ENCODE data around the gene TMEM8B.
A peak's percentile ranks its signal among the peaks of the same experiment; 100 is the strongest.

The TMEM8B gene

DNA sequence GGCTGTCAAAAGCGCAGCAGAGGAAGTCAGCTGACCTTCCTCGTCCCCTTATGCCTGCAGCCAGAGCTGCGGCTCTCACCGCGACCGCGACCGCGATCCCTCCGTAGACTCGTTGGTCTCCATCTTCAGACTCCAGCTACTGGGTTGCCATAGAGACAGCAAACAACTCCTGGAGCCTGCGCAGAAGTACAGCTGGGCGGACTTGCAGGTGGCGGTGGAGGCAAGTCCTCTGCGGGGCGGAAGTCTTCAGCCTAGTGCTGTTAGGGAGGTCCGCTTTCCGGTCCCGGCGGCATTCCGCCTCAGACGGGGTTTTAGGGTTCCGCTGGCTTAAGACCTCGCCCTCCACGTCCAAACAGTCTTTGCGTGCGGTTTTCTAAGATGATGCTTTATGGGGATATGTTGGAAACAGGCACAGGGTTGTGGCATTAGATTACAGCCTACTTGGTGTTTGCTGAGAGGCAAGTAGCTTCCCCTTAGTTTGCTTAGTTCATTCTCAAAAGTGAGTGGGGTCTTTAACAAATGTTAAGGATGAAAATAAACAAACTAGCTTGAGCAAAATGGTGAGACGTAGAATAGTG, 16.9 kb upstream of the TMEM8B start, which contains the start of gene SPAG8:
Gene SPAG8 (minus strand): TSS at position 238 of the 578 bp plus-strand sequence. CDS start 115 bp downstream, at position 123.
- DNase-seq = peak; percentile 97

- no peak for DNase-seq
Measured at GRCh38 chr9:35813434-35814105, 15.5 kb upstream of the TMEM8B start.

DNA sequence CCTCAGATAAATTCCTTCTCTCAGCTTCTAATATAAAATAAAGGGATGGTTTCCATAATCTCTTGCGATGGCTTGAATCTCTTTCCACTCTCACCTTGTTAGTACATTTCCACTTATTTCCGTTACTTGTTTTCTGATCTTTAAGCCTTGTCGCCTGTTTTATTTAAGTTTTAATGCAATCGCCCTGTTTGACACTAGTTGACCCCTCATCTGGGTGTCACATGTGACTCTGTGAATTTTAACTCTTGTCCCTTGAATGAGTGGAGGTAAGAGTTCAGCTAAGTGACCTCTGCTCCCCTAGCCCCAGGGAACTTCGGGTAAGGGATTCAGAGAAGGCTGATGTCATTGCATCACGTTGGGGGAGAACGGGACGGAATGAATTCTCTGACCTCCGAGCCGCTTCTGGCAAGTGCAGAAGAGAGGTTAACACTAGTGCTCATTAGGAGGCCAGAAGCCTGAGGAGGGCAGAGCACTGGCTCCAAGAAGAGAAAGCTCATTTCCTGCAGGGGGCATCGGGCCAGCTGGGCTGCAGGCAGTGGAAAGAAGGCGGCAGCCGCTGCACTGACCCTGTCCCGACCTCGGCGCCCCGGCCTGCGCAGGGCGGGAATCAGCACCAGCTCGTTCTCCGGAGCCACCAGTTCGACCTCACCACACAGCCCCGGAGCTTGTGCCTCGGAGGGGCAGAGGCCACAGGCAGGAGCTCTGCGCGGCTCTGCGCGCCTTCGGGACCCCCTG, 14.8 kb upstream of the TMEM8B start:
- DNase-seq = peak; percentile 61

DNA sequence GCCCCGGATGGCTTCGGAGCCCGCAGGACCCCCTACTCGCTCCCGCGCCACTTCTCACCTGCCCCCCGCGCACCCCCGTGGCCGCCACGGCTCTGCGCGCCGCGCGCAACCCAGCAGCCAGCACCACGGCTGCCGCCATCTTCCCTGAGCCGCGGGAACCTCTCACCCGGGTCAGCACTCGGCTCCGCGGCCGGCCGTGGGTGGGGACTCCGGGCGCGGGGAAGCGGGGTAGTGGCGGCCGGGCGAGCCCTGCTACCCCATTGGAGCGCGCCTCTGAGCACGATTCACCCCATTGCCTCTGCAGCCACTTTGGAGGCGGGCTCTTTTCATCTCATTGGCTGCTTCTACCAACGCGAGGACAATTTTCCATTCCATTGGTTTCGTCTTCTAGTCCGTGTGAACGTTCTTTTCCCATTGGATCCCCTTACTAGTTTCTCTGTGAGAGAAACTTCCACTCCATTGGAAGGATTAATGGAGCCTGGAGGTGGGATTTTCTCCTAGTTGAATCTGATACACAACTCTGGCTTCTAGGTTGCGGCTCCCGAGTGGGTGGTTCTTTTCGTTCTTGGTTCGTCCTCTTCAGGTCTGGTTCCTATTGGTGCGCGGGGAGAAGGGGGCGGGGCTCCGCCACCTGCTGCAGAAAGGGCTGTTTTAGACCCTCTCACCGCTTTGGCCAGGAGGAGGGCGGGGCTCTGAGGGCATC, 14.0 kb upstream of the TMEM8B start, which contains the start of gene HINT2:
Gene HINT2 (minus strand): TSS at position 202 of the 703 bp plus-strand sequence. CDS start 63 bp downstream, at position 139.
- DNase-seq = peak; percentile 98

DNA sequence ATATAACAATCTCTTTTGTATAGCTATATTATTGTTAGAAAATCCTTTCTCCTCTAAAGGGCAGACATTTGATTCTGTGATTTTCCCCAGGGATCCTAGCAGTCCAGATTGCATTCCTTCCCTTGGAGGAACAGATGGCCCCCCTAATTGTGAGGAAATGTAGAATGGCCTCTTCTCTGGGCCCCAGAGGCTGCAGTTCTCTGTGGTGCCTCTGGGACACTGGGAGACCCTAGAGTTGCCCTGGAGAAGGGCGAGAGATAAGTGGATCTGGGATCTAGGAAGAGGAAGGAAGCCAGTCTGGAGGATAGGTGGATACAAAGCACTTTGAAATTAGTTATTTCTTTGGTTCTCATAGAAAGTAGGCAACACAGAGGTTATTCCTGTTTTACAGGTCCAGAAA, 12.3 kb upstream of the TMEM8B start:
- no peak for DNase-seq

DNA sequence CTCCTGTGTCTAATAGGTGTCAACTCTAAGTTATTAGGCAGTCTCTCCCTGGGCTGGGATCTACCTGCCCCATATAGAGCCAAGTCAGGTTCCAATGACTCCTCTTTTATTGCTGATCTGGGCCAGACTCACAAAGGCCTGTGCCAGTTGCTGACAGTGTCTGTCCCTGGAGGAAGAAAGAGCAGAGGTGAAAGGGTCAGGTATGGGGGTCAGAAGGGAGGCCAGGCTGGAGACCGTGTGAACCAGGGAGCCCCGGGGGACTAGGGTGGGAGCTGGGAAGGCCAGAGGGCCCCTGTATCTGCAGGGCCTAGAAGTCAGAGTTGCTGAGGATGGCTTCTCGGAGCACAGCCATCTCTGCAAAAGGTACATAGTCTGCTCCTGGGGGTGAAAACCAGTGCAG, 10.7 kb upstream of the TMEM8B start:
- DNase-seq = no peak

DNA sequence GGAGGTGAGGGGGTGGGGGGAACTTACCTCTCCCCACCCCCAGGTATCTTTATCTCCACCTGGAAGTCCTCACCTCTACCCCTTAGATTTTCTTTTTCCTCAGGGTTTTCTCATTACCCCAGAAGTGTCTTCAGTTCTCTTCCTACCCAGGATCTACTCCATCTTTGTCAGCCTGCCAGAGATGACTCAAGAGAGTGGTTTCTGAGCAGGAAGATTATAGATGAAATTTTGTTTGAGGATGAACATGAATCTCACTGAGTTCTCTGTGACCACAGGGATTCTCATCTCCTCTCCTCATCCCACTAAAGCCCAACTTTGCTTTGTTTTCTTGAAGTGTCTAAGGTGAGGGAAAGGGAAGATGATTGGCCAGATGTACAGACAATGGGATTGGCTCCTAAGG, 9.0 kb upstream of the TMEM8B start:
- no peak for DNase-seq

DNA sequence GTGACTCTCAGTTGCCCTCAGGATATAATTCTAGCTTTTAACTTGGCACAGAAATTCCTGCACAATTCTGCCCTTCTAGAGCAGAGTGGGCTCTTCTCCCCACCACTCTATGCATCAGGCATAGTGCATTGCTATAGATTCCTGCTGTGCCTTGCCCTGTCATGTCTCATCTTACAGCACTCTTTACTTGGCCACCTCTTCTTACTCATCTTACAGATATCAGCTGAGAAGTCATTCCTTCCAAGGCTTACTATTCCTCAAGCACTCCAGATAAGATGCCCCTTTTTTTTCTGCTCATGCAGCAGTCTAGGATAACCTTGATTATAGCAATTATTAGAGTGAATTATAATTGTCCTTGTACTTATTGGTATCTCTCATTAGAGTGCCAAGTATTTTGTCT, 6.1 kb upstream of the TMEM8B start:
- no peak for DNase-seq

DNA sequence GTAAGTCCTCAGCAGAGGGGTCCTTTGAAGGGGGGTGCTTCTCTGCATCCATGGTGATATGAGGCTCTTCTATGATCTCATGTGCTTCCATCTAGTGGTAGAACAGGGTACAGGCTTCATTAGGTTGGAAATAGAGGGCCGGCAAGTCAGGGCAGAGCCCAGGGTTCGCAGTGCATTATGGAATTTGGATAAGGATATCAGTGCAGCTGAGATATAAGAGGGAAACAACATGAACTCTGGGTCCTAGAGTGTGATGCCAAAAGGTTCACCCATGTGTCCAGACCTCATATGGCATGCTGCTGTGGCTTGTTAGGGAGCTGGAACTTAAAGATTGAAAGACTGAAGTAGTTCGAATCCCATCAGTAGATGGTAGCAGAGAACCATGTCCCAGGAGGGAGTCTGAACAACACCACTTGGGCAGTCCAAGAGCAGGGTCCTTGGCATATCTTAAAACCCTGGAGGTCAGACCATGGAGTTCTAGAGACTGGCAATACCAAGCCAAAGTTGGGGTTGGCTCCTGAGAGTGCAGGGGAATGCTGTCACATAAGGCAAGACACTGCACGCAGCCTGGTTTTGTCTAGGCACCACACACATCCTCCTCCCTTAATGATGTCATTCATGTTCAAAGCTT, 2.8 kb upstream of the TMEM8B start:
- peak; percentile 63 for DNase-seq

GRCh38 chr9:35827486-35827885, 1.5 kb upstream of the TMEM8B start:
- no peak for DNase-seq

GRCh38 chr9:35828716-35829083, 328 bp upstream of the TMEM8B start, which contains the start of gene FAM221B:
Gene FAM221B (minus strand): TSS chr9:35828732. CDS start chr9:35826161, 2,571 bp downstream.
- peak; percentile 26 for DNase-seq

- no peak for DNase-seq
Measured at GRCh38 chr9:35829764-35830096, 702 bp downstream of the TMEM8B start.

DNA sequence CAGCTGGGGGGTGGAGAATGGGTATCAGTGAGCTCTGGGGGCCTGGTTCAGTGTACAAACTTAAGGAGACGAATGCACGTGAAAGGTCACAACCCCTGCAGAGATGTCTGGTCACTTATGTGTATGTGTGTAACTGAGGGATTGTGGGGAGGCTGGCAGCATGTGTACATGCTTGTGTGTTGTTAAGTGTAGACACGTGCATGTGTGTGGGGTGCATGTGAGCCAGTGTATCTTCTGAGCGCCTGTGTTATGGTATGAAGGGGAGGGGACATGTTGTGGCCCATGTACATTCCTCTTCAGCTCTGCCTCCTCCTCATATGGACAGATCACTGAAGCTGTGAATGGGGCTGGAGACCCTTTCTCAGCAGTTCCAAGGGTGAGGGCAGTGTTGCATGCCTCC, 2.0 kb downstream of the TMEM8B start:
- DNase-seq = no peak

DNA sequence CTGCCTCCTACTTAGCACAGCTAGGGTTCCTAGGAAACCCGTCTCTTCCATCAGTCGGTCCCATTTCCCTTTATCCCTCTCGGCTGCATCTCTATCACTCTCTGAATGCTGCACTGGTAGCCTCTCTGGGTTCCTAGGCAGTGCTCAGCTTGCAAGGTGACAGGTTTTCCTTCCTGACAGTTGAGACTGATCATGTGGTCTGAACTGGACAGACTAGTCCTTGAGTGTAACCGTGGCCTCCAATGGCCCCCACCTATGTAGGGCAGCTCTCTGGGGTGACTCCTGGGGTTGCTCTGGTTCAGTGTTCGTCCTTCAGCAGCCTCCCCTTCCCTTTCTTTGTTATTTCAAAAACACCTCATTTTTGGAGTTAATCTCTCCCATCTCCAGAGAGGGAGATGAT, 3.8 kb downstream of the TMEM8B start:
- no peak for DNase-seq

DNA sequence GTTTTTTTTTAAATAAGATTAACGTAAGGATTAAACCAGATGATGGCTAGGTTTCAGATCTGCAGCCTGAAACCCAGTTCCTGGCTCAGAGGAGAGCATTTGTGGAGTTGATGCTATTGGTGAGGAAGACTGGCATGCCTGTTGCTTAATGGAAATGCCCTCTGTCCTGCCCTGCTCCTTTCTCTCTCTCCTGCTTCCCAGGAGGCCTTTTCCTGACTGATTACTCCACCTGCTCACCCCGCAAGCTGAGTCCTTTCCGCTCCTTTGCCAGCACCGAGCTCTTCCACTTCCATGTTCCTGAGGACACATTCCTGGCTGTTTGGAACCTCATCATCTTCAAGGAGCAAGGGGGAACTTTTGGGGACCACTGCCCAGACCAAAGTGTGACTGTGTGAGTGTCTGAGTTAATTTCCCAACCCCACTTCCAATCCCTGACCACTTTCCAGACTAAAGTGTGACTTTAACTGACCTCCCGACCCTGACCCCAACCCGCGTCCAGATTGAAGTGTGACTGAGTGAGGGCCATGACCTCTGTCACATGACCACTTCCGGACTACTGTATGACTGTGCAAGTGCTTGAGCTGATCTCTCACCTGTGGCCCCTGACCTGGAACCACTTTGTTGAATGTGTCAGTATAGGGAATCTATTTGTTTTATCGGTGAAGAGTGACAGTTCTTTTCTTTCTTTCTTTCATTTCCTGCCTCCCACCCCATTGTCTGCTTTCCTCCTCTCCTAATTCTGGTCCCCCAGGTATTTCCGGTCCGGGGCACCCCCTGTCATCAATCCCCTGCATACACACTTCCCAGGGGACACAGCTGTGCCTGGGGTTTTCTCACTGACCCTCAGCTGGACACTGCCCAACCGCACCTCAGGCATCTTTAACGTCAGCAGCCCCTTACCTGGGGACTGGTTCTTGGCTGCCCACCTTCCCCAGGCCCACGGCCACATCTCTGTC, 5.5 kb downstream of the TMEM8B start:
- no peak for DNase-seq

DNA sequence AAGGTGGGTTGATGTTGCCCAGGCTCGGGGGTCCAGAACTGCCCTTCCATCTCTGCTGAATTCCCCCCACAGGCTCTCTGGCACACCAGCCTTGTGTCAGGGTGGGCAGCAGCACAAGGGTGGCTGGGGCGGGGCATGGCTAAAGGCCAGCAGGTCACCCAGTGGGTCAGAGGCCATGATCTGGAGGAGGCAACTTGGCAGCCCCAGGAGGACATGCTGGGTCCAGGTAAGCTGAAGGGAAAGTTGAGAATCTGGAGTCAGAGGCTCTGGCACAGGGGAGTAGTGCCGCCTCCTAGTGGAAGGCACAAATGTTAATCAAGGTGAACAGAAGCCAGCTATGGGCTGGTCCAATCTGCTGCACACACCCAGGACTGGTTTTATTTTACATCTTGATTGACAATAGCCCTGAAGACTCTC, 6.2 kb downstream of the TMEM8B start:
- peak; percentile 13 for DNase-seq

GRCh38 chr9:35835766-35836165, 6.7 kb downstream of the TMEM8B start:
- DNase-seq = no peak

- DNase-seq = no peak
Measured at GRCh38 chr9:35836595-35836994, 7.6 kb downstream of the TMEM8B start.

DNA sequence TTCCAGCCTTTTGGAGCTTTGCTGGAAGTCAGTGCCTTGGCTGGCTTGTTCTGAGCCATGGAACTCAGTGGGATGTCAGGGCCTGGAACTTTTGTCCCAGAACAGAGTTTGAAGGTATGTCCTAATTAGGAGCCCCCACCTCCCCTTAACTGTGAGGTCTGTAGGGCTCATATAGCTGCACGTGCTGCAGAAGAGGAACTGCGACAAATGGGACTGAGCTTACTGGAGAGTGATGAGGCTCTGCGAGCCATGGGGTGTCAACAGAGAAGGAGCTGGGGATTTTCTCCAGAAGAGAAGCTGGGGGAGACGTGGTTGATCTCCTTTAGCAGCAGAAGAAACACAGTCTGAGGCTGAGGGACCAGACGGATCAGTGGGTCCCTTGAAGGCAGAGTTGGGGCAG, 10.9 kb downstream of the TMEM8B start:
- no peak for DNase-seq

GRCh38 chr9:35840881-35841644, 12.0 kb downstream of the TMEM8B start:
- DNase-seq = no peak

GRCh38 chr9:35841645-35841900, 12.5 kb downstream of the TMEM8B start:
- no peak for DNase-seq

Data from activated CD4-positive, alpha-beta T cell treated with anti-CD3 and anti-CD28 coated beads, Interleukin-2, Interleukin-6, amounts not matched to agents 100 ng/mL and 50 ng/mL, durations not matched to agents 16 hours and 8 hours (primary cell).